ENCODE data around the gene PFKL. TPM values are rescaled to one million over a fixed set of nuclear protein-coding genes. Genes with fewer than 3 reads are reported as not detected.

The PFKL gene
- total and polyA plus RNA-seq, 2 experiments from 2014 or later = 199 to 239 TPM

DNA sequence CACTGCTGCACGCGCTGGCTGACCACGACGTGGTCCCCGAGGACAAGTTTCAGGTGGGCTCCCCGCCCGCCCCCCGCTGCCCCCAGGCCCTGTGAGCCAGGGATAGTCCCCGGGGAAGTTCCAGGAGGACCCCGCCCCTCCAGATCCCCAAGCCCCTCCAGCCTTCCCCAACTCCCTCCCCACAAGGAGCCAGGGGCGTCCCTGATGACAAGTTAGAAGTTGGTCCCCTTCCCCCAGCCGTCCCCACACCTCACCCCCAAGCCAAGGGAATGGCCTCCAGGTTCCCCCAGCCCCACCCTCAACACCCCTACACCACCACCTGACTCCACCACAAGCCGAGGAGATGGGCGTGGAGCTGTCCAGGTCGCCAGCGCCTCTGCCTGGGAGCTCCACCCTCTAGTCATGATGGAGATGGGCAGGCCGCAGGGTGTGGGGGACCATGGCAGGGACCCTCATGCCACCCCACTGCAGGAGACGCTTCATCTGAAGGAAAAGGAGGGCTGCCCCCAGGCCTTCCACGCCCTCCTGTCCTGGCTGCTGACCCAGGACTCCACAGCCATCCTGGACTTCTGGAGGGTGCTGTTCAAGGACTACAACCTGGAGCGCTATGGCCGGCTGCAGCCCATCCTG, 13.7 kb upstream of the PFKL start:
- H3K9ac ChIP-seq = no peak overlapping the region
- 0 out of 2 replicates have a peak overlapping the region, but pooled peaks have one; percentile 53 for H3K4me3 ChIP-seq
- in situ Hi-C loops (cut with MboI) = no loop called here
- H3K27me3 ChIP-seq (replicated peaks; ENCODE audit: insufficient read depth) = no peaks in the 10 kb centered on the region
- no peak overlapping the region for H3K4me2 ChIP-seq (ENCODE audit: unreplicated experiment)
- H3K79me2 ChIP-seq (ENCODE audit: insufficient read depth) = no peaks in the 10 kb centered on the region
- no peaks in the 10 kb centered on the region for H3K9me3 ChIP-seq (ENCODE audit: low read depth)
- 40 to 64% methylated on average over 13 to 17 of the region's 21 CpGs for WGBS, 2 experiments (ENCODE audit: low coverage in 1 of 2, low lambda C conversion rate in 2 of 2, missing lambda C conversion rate in 2 of 2)
- H4K20me1 ChIP-seq (ENCODE audit: insufficient read depth) = no peaks in the 10 kb centered on the region
- no peak for DNase-seq
- no peak overlapping the region for H3K27ac ChIP-seq
- TF ChIP-seq EZH2phosphoT487 (IDR thresholded peaks at IDR 0.05; ENCODE audit: insufficient read depth, low read depth) (no peak), EZH2 (IDR thresholded peaks at IDR 0.05; ENCODE audit: insufficient read depth, poor library complexity, severe bottlenecking) (no peak)
- no peaks in the 10 kb centered on the region for H3K36me3 ChIP-seq (ENCODE audit: low read depth)
- H2AFZ ChIP-seq = peak overlapping the region; percentile 57; the same call in 1 of the 2 replicates
- H3F3A ChIP-seq (ENCODE audit: insufficient read depth) = no peaks in the 10 kb centered on the region
- no peaks in the 10 kb centered on the region for H3K4me1 ChIP-seq (ENCODE audit: insufficient read depth)
- no peaks in the 10 kb centered on the region for H3K9me2 ChIP-seq (ENCODE audit: insufficient read depth)

DNA sequence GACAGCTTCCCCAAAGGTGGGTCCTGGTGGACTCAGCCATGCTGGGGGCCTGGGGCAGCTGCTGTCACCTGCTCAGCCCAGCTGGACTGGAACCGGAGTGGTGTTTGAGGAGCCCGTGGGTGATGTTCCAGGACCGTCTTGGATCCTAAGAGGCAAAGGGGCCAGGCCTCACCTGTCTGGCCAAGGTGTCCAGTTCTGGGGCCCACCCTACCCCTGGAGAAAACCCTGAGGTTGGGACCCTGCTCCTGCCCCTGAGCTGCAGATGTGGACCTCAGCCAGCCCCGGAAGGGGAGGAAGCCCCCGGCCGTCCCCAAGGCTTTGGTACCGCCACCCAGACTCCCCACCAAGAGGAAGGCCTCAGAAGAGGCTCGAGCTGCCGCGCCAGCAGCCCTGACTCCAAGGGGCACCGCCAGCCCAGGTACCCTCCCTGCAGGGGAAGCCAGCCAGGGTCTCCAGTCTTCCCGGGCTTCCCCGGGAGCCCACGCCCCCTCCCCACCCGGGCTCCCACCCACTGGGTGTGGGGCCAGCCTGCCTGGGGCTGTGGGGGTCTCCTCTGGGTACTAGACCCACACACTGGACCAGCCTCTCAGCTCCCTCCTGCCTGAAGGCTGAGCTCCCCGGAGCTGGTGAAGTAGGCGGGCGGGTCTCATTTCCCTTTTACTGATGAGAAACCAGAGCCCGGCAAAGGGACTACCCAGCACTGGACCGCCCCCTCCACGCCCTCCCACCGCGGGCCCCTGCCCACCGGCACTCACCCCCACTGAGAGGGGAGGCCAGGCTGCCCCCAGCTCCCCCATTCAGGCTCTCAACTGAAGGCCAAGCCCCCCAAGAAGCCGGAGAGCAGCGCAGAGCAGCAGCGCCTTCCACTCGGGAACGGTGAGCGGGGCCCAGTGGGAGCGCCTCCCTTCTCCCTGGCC, 12.9 kb upstream of the PFKL start:
- DNase-seq = no peak
- Histone ChIP-seq H4K20me1 (ENCODE audit: insufficient read depth) (no peaks in the 10 kb centered on the region), H3K27me3 (replicated peaks; ENCODE audit: insufficient read depth) (no peaks in the 10 kb centered on the region), H3K4me3 (no peak overlapping the region), H3K9me3 (ENCODE audit: low read depth) (no peaks in the 10 kb centered on the region), H3K27ac (no peak overlapping the region), H3K4me2 (ENCODE audit: unreplicated experiment) (no peak overlapping the region), H2AFZ (no peak overlapping the region), H3K4me1 (ENCODE audit: insufficient read depth) (no peaks in the 10 kb centered on the region), H3K9ac (no peak overlapping the region), H3K36me3 (ENCODE audit: low read depth) (no peaks in the 10 kb centered on the region), H3K9me2 (ENCODE audit: insufficient read depth) (no peaks in the 10 kb centered on the region), H3F3A (ENCODE audit: insufficient read depth) (no peaks in the 10 kb centered on the region), H3K79me2 (ENCODE audit: insufficient read depth) (no peaks in the 10 kb centered on the region)
- 54 to 80% methylated on average over 13 to 31 of the region's 31 CpGs for WGBS, 2 experiments (ENCODE audit: low coverage in 1 of 2, low lambda C conversion rate in 2 of 2, missing lambda C conversion rate in 2 of 2)
- TF ChIP-seq EZH2 (IDR thresholded peaks at IDR 0.05; ENCODE audit: insufficient read depth, poor library complexity, severe bottlenecking) (no peak), EZH2phosphoT487 (IDR thresholded peaks at IDR 0.05; ENCODE audit: insufficient read depth, low read depth) (no peak)
- in situ Hi-C loops (cut with MboI) = no loop called here

DNA sequence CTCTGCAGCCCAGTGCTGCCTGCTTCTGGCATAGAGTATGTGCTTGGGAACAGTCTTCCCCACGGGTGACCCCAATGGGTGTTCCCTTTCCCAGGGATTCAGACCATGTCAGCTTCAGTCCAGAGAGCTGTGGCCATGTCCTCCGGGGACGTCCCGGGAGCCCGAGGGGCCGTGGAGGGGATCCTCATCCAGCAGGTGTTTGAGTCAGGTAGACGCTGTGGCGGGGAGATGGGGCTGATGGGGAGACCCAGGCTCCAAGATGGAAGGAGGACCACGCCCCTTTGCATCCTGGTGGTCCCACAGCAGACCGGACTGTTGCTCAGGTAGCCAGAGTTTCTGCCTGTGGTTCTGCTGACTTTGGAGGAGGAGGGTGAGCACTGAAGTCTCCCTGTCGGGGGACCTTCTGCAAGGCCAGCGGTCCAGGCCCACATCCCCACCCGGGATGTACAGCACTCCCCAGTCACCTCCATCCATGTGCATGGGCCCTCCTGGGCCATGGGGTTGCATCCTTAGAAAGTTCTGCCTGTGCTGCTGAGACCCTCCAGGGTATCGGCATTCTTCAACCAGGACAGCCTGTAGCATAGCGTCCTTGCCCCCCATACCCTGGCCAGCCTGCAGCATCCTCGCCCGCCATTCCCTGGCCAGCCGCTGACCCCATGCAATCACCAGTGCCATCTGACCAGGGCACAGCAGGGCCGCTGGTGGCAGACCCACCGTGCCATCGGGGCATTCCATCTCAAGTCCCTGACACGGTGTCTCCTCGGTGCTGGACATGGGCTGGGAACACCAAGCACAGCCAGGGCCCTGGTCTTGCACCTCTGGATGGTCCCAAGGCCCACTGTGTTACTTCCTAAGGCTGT, 11.4 kb upstream of the PFKL start:
- no peak overlapping the region for H2AFZ ChIP-seq
- H3K9me2 ChIP-seq (ENCODE audit: insufficient read depth) = no peaks in the 10 kb centered on the region
- no peak for DNase-seq
- H3K4me3 ChIP-seq = no peak overlapping the region
- no peak overlapping the region for H3K9ac ChIP-seq
- no peaks in the 10 kb centered on the region for H3K36me3 ChIP-seq (ENCODE audit: low read depth)
- no peak overlapping the region for H3K27ac ChIP-seq
- no peaks in the 10 kb centered on the region for H3K27me3 ChIP-seq (replicated peaks; ENCODE audit: insufficient read depth)
- H3K79me2 ChIP-seq (ENCODE audit: insufficient read depth) = no peaks in the 10 kb centered on the region
- WGBS, 2 experiments (ENCODE audit: low coverage in 1 of 2, low lambda C conversion rate in 2 of 2, missing lambda C conversion rate in 2 of 2) = 76 to 78% methylated on average over 19 to 23 of the region's 23 CpGs
- no peaks in the 10 kb centered on the region for H3K9me3 ChIP-seq (ENCODE audit: low read depth)
- H3K4me1 ChIP-seq (ENCODE audit: insufficient read depth) = no peaks in the 10 kb centered on the region
- TF ChIP-seq EZH2phosphoT487 (IDR thresholded peaks at IDR 0.05; ENCODE audit: insufficient read depth, low read depth) (no peak), EZH2 (IDR thresholded peaks at IDR 0.05; ENCODE audit: insufficient read depth, poor library complexity, severe bottlenecking) (no peak)
- H3F3A ChIP-seq (ENCODE audit: insufficient read depth) = no peaks in the 10 kb centered on the region
- no peak overlapping the region for H3K4me2 ChIP-seq (ENCODE audit: unreplicated experiment)
- H4K20me1 ChIP-seq (ENCODE audit: insufficient read depth) = no peaks in the 10 kb centered on the region
- in situ Hi-C loops (cut with MboI) = no loop called here

DNA sequence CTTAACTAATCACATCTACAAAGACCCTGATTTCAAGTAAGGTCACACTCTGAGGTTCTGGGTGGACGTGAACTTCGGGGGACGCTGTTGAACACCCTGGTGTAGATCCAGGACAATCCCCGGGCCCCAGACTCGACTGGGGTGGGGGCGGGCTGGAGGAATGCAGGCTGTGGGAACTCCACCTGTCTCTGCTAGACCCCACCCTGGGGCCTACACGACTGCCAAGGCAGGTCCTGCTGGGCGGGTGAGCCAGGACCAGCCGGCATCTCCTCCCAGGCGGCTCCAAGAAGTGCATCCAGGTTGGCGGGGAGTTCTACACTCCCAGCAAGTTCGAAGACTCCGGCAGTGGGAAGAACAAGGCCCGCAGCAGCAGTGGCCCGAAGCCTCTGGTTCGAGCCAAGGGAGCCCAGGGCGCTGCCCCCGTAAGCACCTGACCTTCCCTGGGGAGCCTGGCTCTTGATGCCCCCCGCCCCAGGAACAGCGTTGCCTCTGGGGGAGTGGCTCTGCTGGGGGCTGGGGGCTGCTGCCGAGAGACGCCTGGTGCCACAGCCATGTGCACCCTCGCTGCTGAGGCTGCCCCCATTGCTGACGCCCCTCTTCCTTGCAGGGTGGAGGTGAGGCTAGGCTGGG, 10.4 kb upstream of the PFKL start:
- no peaks in the 10 kb centered on the region for H3K36me3 ChIP-seq (ENCODE audit: low read depth)
- DNase-seq = no peak
- no peaks in the 10 kb centered on the region for H3K9me2 ChIP-seq (ENCODE audit: insufficient read depth)
- in situ Hi-C loops (cut with MboI) = no loop called here
- no peaks in the 10 kb centered on the region for H3K27me3 ChIP-seq (replicated peaks; ENCODE audit: insufficient read depth)
- H3K27ac ChIP-seq = no peak overlapping the region
- no peaks in the 10 kb centered on the region for H4K20me1 ChIP-seq (ENCODE audit: insufficient read depth)
- no peak overlapping the region for H2AFZ ChIP-seq
- H3K79me2 ChIP-seq (ENCODE audit: insufficient read depth) = no peaks in the 10 kb centered on the region
- no peaks in the 10 kb centered on the region for H3F3A ChIP-seq (ENCODE audit: insufficient read depth)
- H3K9ac ChIP-seq = no peak overlapping the region
- TF ChIP-seq EZH2phosphoT487 (IDR thresholded peaks at IDR 0.05; ENCODE audit: insufficient read depth, low read depth) (no peak), EZH2 (IDR thresholded peaks at IDR 0.05; ENCODE audit: insufficient read depth, poor library complexity, severe bottlenecking) (no peak)
- H3K4me2 ChIP-seq (ENCODE audit: unreplicated experiment) = no peak overlapping the region
- H3K4me1 ChIP-seq (ENCODE audit: insufficient read depth) = no peaks in the 10 kb centered on the region
- H3K9me3 ChIP-seq (ENCODE audit: low read depth) = no peaks in the 10 kb centered on the region
- WGBS, 2 experiments (ENCODE audit: low coverage in 1 of 2, low lambda C conversion rate in 2 of 2, missing lambda C conversion rate in 2 of 2) = 73 to 77% methylated on average over 20 to 22 of the region's 24 CpGs
- H3K4me3 ChIP-seq = no peak overlapping the region
